Upper lobe of left lung (tissue), 6 donors: Measurements from ENCODE around the gene CEP128. TPM values are rescaled to one million over a fixed set of nuclear protein-coding genes. Genes with fewer than 3 reads are reported as not detected.

Experiments used
- ATAC-seq, 2 donors: fragments of 200-7000 bp; cut with Tn5 transposase; one replicate each; pipeline ENCODE4 v1.9.1; 2022; ENCODE audit warnings: mild to moderate bottlenecking in 2 of 2, moderate library complexity in 2 of 2; ENCODE audit not compliant: low FRiP score in 2 of 2
- DNase-seq, 2 donors: peaks; one replicate each; pipeline ENCODE4 v3.0.0-alpha.2; 2019 to 2020
- H3K27ac ChIP-seq, 4 donors: fragments of 200-600 bp; sonication (generic); one replicate each; pipeline ENCODE4 v1.5.1; 2016 to 2019
- H3K27me3 ChIP-seq, 4 donors: fragments of 200-600 bp; sonication (generic); one replicate each; pipeline ENCODE4 v1.5.1; 2017 to 2019
- H3K36me3 ChIP-seq, 4 donors: fragments of 200-600 bp; sonication (generic); one replicate each; pipeline ENCODE4 v1.5.1; 2016 to 2019
- H3K4me1 ChIP-seq, 4 donors: fragments of 200-600 bp; sonication (generic); one replicate each; pipeline ENCODE4 v1.5.1; 2018 to 2019
- H3K4me3 ChIP-seq, 4 donors: fragments of 200-600 bp; sonication (generic); one replicate each; pipeline ENCODE4 v1.5.1; 2017 to 2019; ENCODE audit warnings: mild to moderate bottlenecking in 2 of 4, moderate library complexity in 1 of 4
- H3K9me3 ChIP-seq, 4 donors: fragments of 200-600 bp; sonication (generic); one replicate each; pipeline ENCODE4 v1.5.1; 2018 to 2019
- EP300 ChIP-seq, 4 donors: sonication (generic); formaldehyde crosslinking; IDR thresholded peaks; one replicate each; pipeline ENCODE4 v1.5.1; 2017; ENCODE audit warnings: antibody characterized with exemption in 4 of 4, control low read depth in 2 of 4
- POLR2A ChIP-seq, 4 donors: fragments of 450-650 bp; IDR thresholded peaks; one replicate each; pipeline ENCODE4 v1.5.1; 2016 to 2017; ENCODE audit warnings: antibody characterized with exemption in 4 of 4, mild to moderate bottlenecking in 2 of 4
- POLR2AphosphoS5 ChIP-seq, 2 donors: sonication (generic); formaldehyde crosslinking; IDR thresholded peaks; one replicate each; pipeline ENCODE4 v1.5.1; 2017; ENCODE audit warnings: antibody characterized with exemption in 2 of 2
- WGBS, 2 donors: methylation state at CpG; one replicate each; pipeline ENCODE4 v1.1.5; 2017 to 2018; 5-methylcytosine and 5-hydroxymethylcytosine counted together
- total RNA-seq, 6 donors: library from RNA; depleted of rRNA in 4 of 6; stranded (reverse); fragments of >200 nt in 4 of 6; gene quantifications; one replicate each; pipeline versions ENCODE4 v1.1.0 to v1.2.1, GENCODE V29; 2016 to 2021
- TF ChIP-seq, protein P1 (sequence below), 6 experiments: fragments of 450-650 bp in 4 of 6; fragments of 200-600 bp in 2 of 6; sonication (generic) in 2 of 6; IDR thresholded peaks; one replicate each; pipeline ENCODE4 v1.5.1; 2016 to 2019; ENCODE audit warnings: antibody characterized with exemption in 6 of 6
- donor health status: DM: no; HTN: no; CAD: no; lungs with moderate emphysema.
- donor health status: DM: no; HTN: yes; CAD: no; lungs with severe emphysema.

CEP128 gene
- total RNA-seq, 6 donors from 2014 or later, result 5.7 to 31.7 (median 7.5) TPM

DNA sequence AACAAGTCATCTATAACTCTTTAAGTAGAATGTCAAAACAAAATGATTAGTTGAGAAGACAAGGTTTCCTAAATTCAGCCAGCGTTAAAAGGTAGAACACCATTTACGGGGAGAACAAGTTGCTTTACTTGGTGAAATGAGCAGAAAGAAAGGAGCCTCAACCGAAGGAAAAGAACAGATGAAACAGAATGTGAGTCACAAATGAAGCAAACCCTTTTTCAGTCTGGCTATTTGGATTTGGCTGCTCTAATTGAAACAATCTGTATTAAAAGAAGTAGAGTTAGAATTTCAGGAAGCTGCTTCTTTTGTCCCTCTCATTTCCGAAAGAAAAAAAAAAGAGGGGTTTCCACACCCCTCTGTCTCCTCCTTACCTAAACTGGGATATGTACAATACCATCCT, 34.6 kb downstream of the CEP128 start:
- H3K27me3 ChIP-seq, result no peaks in the 10 kb centered on the region
- no peak for ATAC-seq
- no peak overlapping the region for H3K27ac ChIP-seq
- H3K4me1 ChIP-seq, result no peaks in the 10 kb centered on the region
- 91 to 95% methylated on average over 4 of the region's 4 CpGs for WGBS, 2 donors
- no peak for TF ChIP-seq EP300 (IDR thresholded peaks at IDR 0.05)
- TF ChIP-seq, protein P1, sequence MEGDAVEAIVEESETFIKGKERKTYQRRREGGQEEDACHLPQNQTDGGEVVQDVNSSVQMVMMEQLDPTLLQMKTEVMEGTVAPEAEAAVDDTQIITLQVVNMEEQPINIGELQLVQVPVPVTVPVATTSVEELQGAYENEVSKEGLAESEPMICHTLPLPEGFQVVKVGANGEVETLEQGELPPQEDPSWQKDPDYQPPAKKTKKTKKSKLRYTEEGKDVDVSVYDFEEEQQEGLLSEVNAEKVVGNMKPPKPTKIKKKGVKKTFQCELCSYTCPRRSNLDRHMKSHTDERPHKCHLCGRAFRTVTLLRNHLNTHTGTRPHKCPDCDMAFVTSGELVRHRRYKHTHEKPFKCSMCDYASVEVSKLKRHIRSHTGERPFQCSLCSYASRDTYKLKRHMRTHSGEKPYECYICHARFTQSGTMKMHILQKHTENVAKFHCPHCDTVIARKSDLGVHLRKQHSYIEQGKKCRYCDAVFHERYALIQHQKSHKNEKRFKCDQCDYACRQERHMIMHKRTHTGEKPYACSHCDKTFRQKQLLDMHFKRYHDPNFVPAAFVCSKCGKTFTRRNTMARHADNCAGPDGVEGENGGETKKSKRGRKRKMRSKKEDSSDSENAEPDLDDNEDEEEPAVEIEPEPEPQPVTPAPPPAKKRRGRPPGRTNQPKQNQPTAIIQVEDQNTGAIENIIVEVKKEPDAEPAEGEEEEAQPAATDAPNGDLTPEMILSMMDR (IDR thresholded peaks at IDR 0.05), result no peak
- no peak for TF ChIP-seq POLR2A (IDR thresholded peaks at IDR 0.05)
- TF ChIP-seq POLR2AphosphoS5 (IDR thresholded peaks at IDR 0.05), result no peak
- H3K36me3 ChIP-seq, result peaks cover 0 to 3% (median 0%) of the 10 kb centered on the region in 4 donors
- H3K9me3 ChIP-seq, result no peaks in the 10 kb centered on the region
- DNase-seq, result no peak
- H3K4me3 ChIP-seq, result no peak overlapping the region

DNA sequence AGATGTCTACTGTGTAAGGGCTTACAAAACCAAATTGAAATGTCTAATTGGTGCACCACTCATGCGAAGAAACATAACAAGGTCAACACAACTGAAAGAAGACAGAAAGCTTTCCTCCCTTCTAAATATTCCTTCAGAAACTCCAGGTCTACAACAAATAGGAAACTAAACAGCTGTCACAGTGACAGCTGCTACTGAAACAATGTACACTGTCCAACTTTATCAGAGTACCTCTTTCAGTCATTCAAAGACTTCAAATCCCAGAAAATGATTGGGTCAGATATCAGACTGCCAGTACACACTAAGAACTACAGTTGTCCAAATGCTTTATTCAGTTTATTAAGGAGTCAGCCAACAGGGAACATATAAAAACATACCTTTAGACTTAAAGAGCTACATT, 35.2 kb downstream of the CEP128 start:
- no peak overlapping the region for H3K27ac ChIP-seq
- H3K4me3 ChIP-seq, result no peak overlapping the region
- no peaks in the 10 kb centered on the region for H3K4me1 ChIP-seq
- ATAC-seq, result no peak
- DNase-seq, result no peak
- H3K9me3 ChIP-seq, result no peaks in the 10 kb centered on the region
- H3K36me3 ChIP-seq, result peaks cover 0 to 3% (median 0%) of the 10 kb centered on the region in 4 donors
- 41 to 48% methylated on average over 1 of the region's 1 CpG for WGBS, 2 donors
- TF ChIP-seq, protein P1 (IDR thresholded peaks at IDR 0.05), result no peak
- TF ChIP-seq POLR2A (IDR thresholded peaks at IDR 0.05), result no peak
- TF ChIP-seq EP300 (IDR thresholded peaks at IDR 0.05), result no peak
- no peak for TF ChIP-seq POLR2AphosphoS5 (IDR thresholded peaks at IDR 0.05)
- no peaks in the 10 kb centered on the region for H3K27me3 ChIP-seq

DNA sequence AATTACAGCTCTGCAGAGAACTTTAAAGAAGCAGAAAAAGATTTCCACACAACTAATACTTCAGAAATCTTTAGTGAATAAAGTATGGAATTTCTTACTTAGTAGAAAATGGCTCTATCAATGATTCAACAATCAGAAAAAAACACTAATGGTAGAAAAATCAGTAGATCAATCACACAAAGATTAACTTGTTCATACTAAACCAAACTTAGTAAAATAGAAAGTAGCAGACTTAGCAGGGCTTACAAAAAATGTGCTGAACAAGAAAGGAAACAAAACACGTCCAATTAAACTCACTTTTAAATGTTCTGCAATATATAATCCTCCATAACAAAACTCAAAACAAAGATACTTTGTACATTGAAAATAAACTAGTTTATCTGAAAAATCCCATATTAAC, 38.9 kb downstream of the CEP128 start:
- TF ChIP-seq EP300 (IDR thresholded peaks at IDR 0.05) (no peak), POLR2AphosphoS5 (IDR thresholded peaks at IDR 0.05) (no peak), POLR2A (IDR thresholded peaks at IDR 0.05) (no peak)
- TF ChIP-seq, protein P1 (IDR thresholded peaks at IDR 0.05), result no peak
- peaks cover 0 to 3% (median 0%) of the 10 kb centered on the region in 4 donors for H3K36me3 ChIP-seq
- WGBS, 2 donors, result 82 to 97% methylated on average over 1 of the region's 1 CpG
- H3K4me1 ChIP-seq, result no peaks in the 10 kb centered on the region
- DNase-seq (no peak), ATAC-seq (no peak)
- H3K4me3 ChIP-seq, result no peak overlapping the region
- H3K27me3 ChIP-seq, result no peaks in the 10 kb centered on the region
- no peak overlapping the region for H3K27ac ChIP-seq
- no peaks in the 10 kb centered on the region for H3K9me3 ChIP-seq

DNA sequence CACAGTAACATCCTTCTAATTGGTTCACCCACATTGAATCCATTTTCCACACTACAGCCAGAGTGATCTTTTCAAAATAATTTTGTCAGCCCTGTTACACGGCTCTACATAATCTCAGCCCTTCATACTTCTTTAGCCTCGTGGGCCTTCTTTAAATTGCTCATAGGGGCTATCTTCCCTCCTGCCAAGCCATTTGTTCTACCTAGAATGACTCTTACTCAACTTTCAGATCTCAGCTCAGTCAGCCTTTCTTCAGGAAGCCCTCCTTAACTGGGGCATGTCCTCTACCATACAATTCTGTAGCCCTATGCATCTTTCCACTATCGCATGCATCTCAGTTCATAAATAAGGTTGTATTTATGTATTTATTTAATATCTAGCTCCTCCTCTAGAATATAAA, 39.7 kb downstream of the CEP128 start:
- ATAC-seq (no peak), DNase-seq (no peak)
- Histone ChIP-seq H3K36me3 (no peaks in the 10 kb centered on the region), H3K4me3 (no peak overlapping the region), H3K4me1 (no peaks in the 10 kb centered on the region), H3K27ac (no peak overlapping the region), H3K27me3 (no peaks in the 10 kb centered on the region), H3K9me3 (no peaks in the 10 kb centered on the region)
- WGBS, 2 donors, result 93 to 98% methylated on average over 3 of the region's 3 CpGs
- TF ChIP-seq POLR2AphosphoS5 (IDR thresholded peaks at IDR 0.05) (no peak), EP300 (IDR thresholded peaks at IDR 0.05) (no peak), POLR2A (IDR thresholded peaks at IDR 0.05) (no peak)
- TF ChIP-seq, protein P1 (IDR thresholded peaks at IDR 0.05), result no peak

DNA sequence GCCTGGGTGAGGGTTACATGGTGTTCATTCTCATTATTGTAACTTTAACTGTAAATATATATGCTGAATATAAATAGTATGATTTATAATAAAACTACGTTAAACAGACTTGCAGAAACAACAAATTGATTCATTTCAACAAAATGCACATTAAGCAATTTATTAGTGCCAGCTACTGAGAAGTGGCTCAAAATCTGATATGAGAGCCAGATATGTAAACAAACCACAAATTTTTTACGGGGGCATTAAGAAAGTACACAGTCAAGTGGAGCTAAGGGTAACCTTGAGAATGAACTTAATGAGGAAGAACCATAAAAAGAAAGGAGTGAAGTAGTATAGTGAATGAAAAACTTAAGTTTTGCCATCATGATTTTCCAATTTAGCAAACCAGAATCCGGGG, 40.3 kb downstream of the CEP128 start:
- TF ChIP-seq POLR2A (IDR thresholded peaks at IDR 0.05), result no peak
- TF ChIP-seq EP300 (IDR thresholded peaks at IDR 0.05), result no peak
- TF ChIP-seq, protein P1 (IDR thresholded peaks at IDR 0.05), result no peak
- no peak for TF ChIP-seq POLR2AphosphoS5 (IDR thresholded peaks at IDR 0.05)

More for the DNA sequence above, 40.3 kb downstream of the CEP128 start:
- Histone ChIP-seq H3K4me1 (no peaks in the 10 kb centered on the region), H3K36me3 (no peaks in the 10 kb centered on the region), H3K9me3 (no peaks in the 10 kb centered on the region), H3K27me3 (no peaks in the 10 kb centered on the region), H3K27ac (no peak overlapping the region), H3K4me3 (no peak overlapping the region)
- no peak for DNase-seq
- WGBS, 2 donors, result 68 to 77% methylated on average over 3 of the region's 3 CpGs
- ATAC-seq, result no peak
